B cell (primary cell): ENCODE measurements around the gene HOXD4. TPM values are rescaled to one million over a fixed set of nuclear protein-coding genes. Genes with fewer than 3 reads are reported as not detected.

Experiments used
- ATAC-seq: fragments of 200-7000 bp; cut with Tn5 transposase; one replicate; pipeline ENCODE4 v1.10.0; 2021; ENCODE audit warnings: low read depth, mild to moderate bottlenecking, moderate number of reproducible peaks, moderate library complexity
- CTCF ChIA-PET: fragments of 350-600 bp; sonication (Branson Sonifier 250); formaldehyde crosslinking; loops from one replicate; lab custom pipeline; 2021; ENCODE audit warnings: antibody characterized with exemption, inconsistent platforms; lab: Charles Lee
- POLR2A ChIA-PET: fragments of 350-600 bp; sonication (Branson Sonifier 250); formaldehyde crosslinking; loops from one replicate; lab custom pipeline; 2021; ENCODE audit warnings: antibody characterized with exemption; lab: Charles Lee
- DNase-seq: peaks from one replicate; pipeline ENCODE4 v3.0.0; 2013
- H2AFZ ChIP-seq: 2 replicates; pipeline ENCODE4 v1.6.1; 2012; ENCODE audit warnings: mild to moderate bottlenecking, low read depth, low read length; ENCODE audit not compliant: insufficient read depth, poor library complexity, severe bottlenecking
- H3K27ac ChIP-seq, 2 donors: 1 replicate in 1 of 2; 2 replicates in 1 of 2; pipeline ENCODE4 v1.5.1; 2012 to 2013; ENCODE audit warnings: low read length in 2 of 2, mild to moderate bottlenecking in 2 of 2, moderate library complexity in 1 of 2
- H3K27me3 ChIP-seq, 4 experiments: fragments of 200-600 bp in 1 of 4; sonication (generic) in 1 of 4; replicated peaks in 1 of 4; 1 replicate in 2 of 4; 2 replicates in 2 of 4; pipeline versions ENCODE4 v1.6.1 to v1.7.0; 2013 to 2016; ENCODE audit warnings: low read length in 3 of 4, mild to moderate bottlenecking in 2 of 4, mixed read lengths in 1 of 4, moderate library complexity in 1 of 4; ENCODE audit not compliant: insufficient read depth in 4 of 4, control insufficient read depth in 3 of 4; ENCODE audit errors: control extremely low read depth in 1 of 4
- H3K36me3 ChIP-seq, 2 experiments: replicated peaks in 1 of 2; 1 replicate in 1 of 2; 2 replicates in 1 of 2; pipeline versions ENCODE4 v1.6.1 to v1.7.1; 2013; ENCODE audit warnings: low read length in 1 of 2; ENCODE audit not compliant: insufficient read depth in 2 of 2, control insufficient read depth in 1 of 2; ENCODE audit errors: control extremely low read depth in 1 of 2, extremely low read depth in 1 of 2
- H3K4me1 ChIP-seq, 2 donors: fragments of 200-600 bp in 1 of 2; sonication (generic) in 1 of 2; 1 replicate in 1 of 2; 2 replicates in 1 of 2; pipeline versions ENCODE4 v1.5.1 to v1.6.1; 2013 to 2017; ENCODE audit warnings: low read length in 2 of 2; ENCODE audit not compliant: control insufficient read depth in 2 of 2, insufficient read depth in 2 of 2
- H3K4me2 ChIP-seq: replicated peaks from 2 replicates; pipeline ENCODE3; 2012; ENCODE audit warnings: mild to moderate bottlenecking, low read depth, low read length; ENCODE audit not compliant: poor library complexity, severe bottlenecking
- H3K4me3 ChIP-seq, 5 experiments: fragments of 200-600 bp in 1 of 5; sonication (generic) in 1 of 5; 1 replicate in 3 of 5; 2 replicates in 2 of 5; pipeline versions ENCODE4 v1.5.1 to v1.7.0; 2011 to 2016; ENCODE audit warnings: low read length in 4 of 5, mild to moderate bottlenecking in 4 of 5, low read depth in 2 of 5, control low read depth in 1 of 5, moderate library complexity in 1 of 5; ENCODE audit not compliant: insufficient read depth in 1 of 5; ENCODE audit errors: control extremely low read depth in 1 of 5, extremely low read depth in 1 of 5
- H3K79me2 ChIP-seq: fragments of 200-600 bp; sonication (generic); one replicate; pipeline ENCODE4 v1.6.0; 2016; ENCODE audit warnings: low read length; ENCODE audit not compliant: control insufficient read depth, insufficient read depth
- H3K9ac ChIP-seq: fragments of 200-600 bp; sonication (generic); 2 replicates; pipeline ENCODE4 v1.6.1; 2017; ENCODE audit warnings: mild to moderate bottlenecking, low read length, moderate library complexity
- H3K9me3 ChIP-seq, 3 donors: one replicate each; pipeline versions ENCODE4 v1.6.1 to v1.7.1; 2013; ENCODE audit warnings: low read length in 2 of 3; ENCODE audit not compliant: control insufficient read depth in 2 of 3, insufficient read depth in 1 of 3; ENCODE audit errors: control extremely low read depth in 1 of 3
- H4K20me1 ChIP-seq: 2 replicates; pipeline ENCODE4 v1.6.0; 2012; ENCODE audit warnings: mild to moderate bottlenecking, low read length; ENCODE audit not compliant: insufficient read depth, control insufficient read depth, poor library complexity, severe bottlenecking
- H3K27ac Mint-ChIP-seq: one replicate; pipeline ENCODE4 v1.8.0; 2021; ENCODE audit warnings: mixed read lengths
- H3K27me3 Mint-ChIP-seq: one replicate; pipeline ENCODE4 v1.8.0; 2021; ENCODE audit warnings: mixed read lengths
- H3K4me1 Mint-ChIP-seq: one replicate; pipeline ENCODE4 v1.8.0; 2021; ENCODE audit warnings: mixed read lengths
- H3K4me3 Mint-ChIP-seq: one replicate; pipeline ENCODE4 v1.8.0; 2021; ENCODE audit warnings: mixed read lengths
- H3K9me3 Mint-ChIP-seq: one replicate; pipeline ENCODE4 v1.8.0; 2022; ENCODE audit warnings: mixed read lengths; ENCODE audit not compliant: insufficient read depth
- EZH2 ChIP-seq: IDR thresholded peaks from 2 replicates; pipeline ENCODE4 v1.6.1; 2012; ENCODE audit warnings: borderline replicate concordance, low read depth, mild to moderate bottlenecking, moderate library complexity, low read length; ENCODE audit not compliant: insufficient read depth, poor library complexity, severe bottlenecking
- WGBS: methylation state at CpG from one replicate; pipeline ENCODE4 v1.1.5; 2013; ENCODE audit warnings: missing lambda C conversion rate; ENCODE audit not compliant: insufficient coverage; 5-methylcytosine and 5-hydroxymethylcytosine counted together
- intact Hi-C: fragments of 100-400 bp; cut with micrococcal nuclease; formaldehyde crosslinking; loops from one replicate; pipeline ENCODE4 v1.10.0; 2022
- polyA plus RNA-seq: library from polyadenylated mRNA; depleted of rRNA; stranded (reverse); fragments of >200 nt; gene quantifications from 2 replicates; pipeline ENCODE4 v1.2.3, GENCODE V29; 2012
- total RNA-seq, 2 donors: library from RNA; stranded (reverse); fragments of 120-200 nt in 1 of 2; gene quantifications; 1 replicate in 1 of 2; 2 replicates in 1 of 2; pipeline versions ENCODE4 v1.2.3 to v1.2.4, GENCODE V29; 2013 to 2022
- TF ChIP-seq, protein P1 (sequence below): fragments of 200-600 bp; IDR thresholded peaks from one replicate; pipeline ENCODE4 v1.8.0; 2022; ENCODE audit warnings: antibody characterized with exemption, mild to moderate bottlenecking

Gene HOXD4
- total and polyA plus RNA-seq, 2 donors (not counting 1 experiment from before 2014, with no cell fraction given) = not detected

DNA sequence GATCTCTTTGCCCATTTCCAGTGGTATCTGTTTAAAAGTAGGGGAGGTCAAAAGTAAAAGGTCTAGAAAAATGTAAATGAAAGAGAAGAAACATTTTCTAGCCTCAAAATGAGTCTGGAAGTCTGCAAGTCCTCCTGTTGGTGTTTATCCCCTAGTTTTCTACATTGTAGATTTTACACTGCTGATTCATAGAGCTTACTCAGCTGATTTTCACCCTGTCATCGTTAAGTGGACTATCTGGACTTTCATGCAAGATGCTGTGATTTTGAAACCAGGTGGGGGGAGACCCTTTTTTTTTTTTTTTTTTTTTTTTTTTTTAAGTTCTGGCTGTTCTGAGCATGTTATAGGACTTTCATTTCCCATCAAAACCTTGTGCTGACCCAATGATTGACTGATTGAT is 16.0 kb downstream of the HOXD4 start:
- ChIA-PET POLR2A (no interaction called here), CTCF (no interaction called here)
- H3K27ac ChIP-seq = no peak overlapping the region
- H3K9me3 Mint-ChIP-seq = no peaks in the 10 kb centered on the region
- DNase-seq (no peak), ATAC-seq (no peak)
- no peak overlapping the region for H3K4me3 Mint-ChIP-seq
- H3K9me3 ChIP-seq = peaks cover 0 to 47% (median 0%) of the 10 kb centered on the region in 3 donors
- intact Hi-C loops = no loop called here
- peaks cover 4 to 11% of the 10 kb centered on the region in 2 donors for H3K4me1 ChIP-seq
- H4K20me1 ChIP-seq = no peaks in the 10 kb centered on the region
- no peak overlapping the region for H2AFZ ChIP-seq
- TF ChIP-seq, protein P1, sequence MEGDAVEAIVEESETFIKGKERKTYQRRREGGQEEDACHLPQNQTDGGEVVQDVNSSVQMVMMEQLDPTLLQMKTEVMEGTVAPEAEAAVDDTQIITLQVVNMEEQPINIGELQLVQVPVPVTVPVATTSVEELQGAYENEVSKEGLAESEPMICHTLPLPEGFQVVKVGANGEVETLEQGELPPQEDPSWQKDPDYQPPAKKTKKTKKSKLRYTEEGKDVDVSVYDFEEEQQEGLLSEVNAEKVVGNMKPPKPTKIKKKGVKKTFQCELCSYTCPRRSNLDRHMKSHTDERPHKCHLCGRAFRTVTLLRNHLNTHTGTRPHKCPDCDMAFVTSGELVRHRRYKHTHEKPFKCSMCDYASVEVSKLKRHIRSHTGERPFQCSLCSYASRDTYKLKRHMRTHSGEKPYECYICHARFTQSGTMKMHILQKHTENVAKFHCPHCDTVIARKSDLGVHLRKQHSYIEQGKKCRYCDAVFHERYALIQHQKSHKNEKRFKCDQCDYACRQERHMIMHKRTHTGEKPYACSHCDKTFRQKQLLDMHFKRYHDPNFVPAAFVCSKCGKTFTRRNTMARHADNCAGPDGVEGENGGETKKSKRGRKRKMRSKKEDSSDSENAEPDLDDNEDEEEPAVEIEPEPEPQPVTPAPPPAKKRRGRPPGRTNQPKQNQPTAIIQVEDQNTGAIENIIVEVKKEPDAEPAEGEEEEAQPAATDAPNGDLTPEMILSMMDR = no peak
- TF ChIP-seq EZH2 = no peak
- H3K79me2 ChIP-seq = no peaks in the 10 kb centered on the region
- H3K4me2 ChIP-seq = no peak overlapping the region
- no peak overlapping the region for H3K9ac ChIP-seq
- H3K27ac Mint-ChIP-seq = no peak overlapping the region
- H3K4me3 ChIP-seq = no peak overlapping the region
- H3K27me3 Mint-ChIP-seq = peaks cover 73% of the 10 kb centered on the region
- peaks cover 6% of the 10 kb centered on the region for H3K4me1 Mint-ChIP-seq
- H3K27me3 ChIP-seq = peaks cover 0 to 82% (median 53%) of the 10 kb centered on the region in 4 experiments
- WGBS = no CpG with 5 or more reads among the region's 1 CpG
- no peaks in the 10 kb centered on the region for H3K36me3 ChIP-seq

DNA sequence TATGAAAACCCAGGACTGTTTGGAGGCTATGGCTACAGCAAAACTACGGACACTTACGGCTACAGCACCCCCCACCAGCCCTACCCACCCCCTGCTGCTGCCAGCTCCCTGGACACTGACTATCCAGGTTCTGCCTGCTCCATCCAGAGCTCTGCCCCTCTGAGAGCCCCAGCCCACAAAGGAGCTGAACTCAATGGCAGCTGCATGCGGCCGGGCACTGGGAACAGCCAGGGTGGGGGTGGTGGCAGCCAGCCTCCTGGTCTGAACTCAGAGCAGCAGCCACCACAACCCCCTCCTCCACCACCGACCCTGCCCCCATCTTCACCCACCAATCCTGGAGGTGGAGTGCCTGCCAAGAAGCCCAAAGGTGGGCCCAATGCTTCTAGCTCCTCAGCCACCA is 17.8 kb downstream of the HOXD4 start:
- ATAC-seq (no peak), DNase-seq (no peak)
- Histone ChIP-seq H3K4me2 (no peak overlapping the region), H3K36me3 (no peaks in the 10 kb centered on the region), H3K4me3 (no peak overlapping the region), H3K4me1 (peaks cover 4 to 11% of the 10 kb centered on the region in 2 donors), H4K20me1 (no peaks in the 10 kb centered on the region), H3K27me3 (peaks cover 0 to 71% (median 55%) of the 10 kb centered on the region in 4 experiments), H3K79me2 (no peaks in the 10 kb centered on the region), H3K27ac (no peak overlapping the region), H3K9ac (no peak overlapping the region), H3K9me3 (peaks cover 0 to 37% (median 0%) of the 10 kb centered on the region in 3 donors), H2AFZ (no peak overlapping the region)
- Mint-ChIP-seq H3K27ac (no peak overlapping the region), H3K4me3 (no peak overlapping the region), H3K9me3 (no peaks in the 10 kb centered on the region), H3K27me3 (peaks cover 75% of the 10 kb centered on the region), H3K4me1 (peaks cover 6% of the 10 kb centered on the region)
- TF ChIP-seq, protein P1 = no peak
- TF ChIP-seq EZH2 = no peak
- WGBS = 78% methylated on average over 5 of the region's 5 CpGs
- intact Hi-C loops = no loop called here
- ChIA-PET POLR2A (no interaction called here), CTCF (no interaction called here)
